ENCODE measurements around the gene PCYOX1L. TPM values are rescaled to one million over a fixed set of nuclear protein-coding genes. Genes with fewer than 3 reads are reported as not detected.

Gene PCYOX1L
- total RNA-seq, 1 donor from 2014 or later = 21.9 TPM

- H3K27me3 Mint-ChIP-seq (ENCODE audit: insufficient read depth) = peaks cover 5% of the 10 kb centered on the region
- no peaks in the 10 kb centered on the region for H3K4me1 Mint-ChIP-seq (ENCODE audit: low read depth)
- no peak overlapping the region for H3K27ac Mint-ChIP-seq
- DNase-seq (ENCODE audit: low spot score) = no peak
- H3K36me3 Mint-ChIP-seq (ENCODE audit: low read depth) = no peaks in the 10 kb centered on the region
- no peak overlapping the region for H3K4me3 Mint-ChIP-seq
- intact Hi-C loops (cut with micrococcal nuclease) = no loop called here
- H3K9me3 Mint-ChIP-seq = no peaks in the 10 kb centered on the region
Measured at GRCh38 chr5:149410721-149411432, 53.0 kb downstream of the PCYOX1L start.

- no peaks in the 10 kb centered on the region for H3K9me3 Mint-ChIP-seq
- H3K4me1 Mint-ChIP-seq (ENCODE audit: low read depth) = no peaks in the 10 kb centered on the region
- no peaks in the 10 kb centered on the region for H3K36me3 Mint-ChIP-seq (ENCODE audit: low read depth)
- peaks cover 5% of the 10 kb centered on the region for H3K27me3 Mint-ChIP-seq (ENCODE audit: insufficient read depth)
- intact Hi-C loops (cut with micrococcal nuclease) = no loop called here
- H3K4me3 Mint-ChIP-seq = no peak overlapping the region
- no peak for DNase-seq (ENCODE audit: low spot score)
- H3K27ac Mint-ChIP-seq = no peak overlapping the region
Measured at GRCh38 chr5:149411738-149412519, 54.1 kb downstream of the PCYOX1L start.

- no peaks in the 10 kb centered on the region for H3K36me3 Mint-ChIP-seq (ENCODE audit: low read depth)
- H3K27ac Mint-ChIP-seq = no peak overlapping the region
- no peaks in the 10 kb centered on the region for H3K4me1 Mint-ChIP-seq (ENCODE audit: low read depth)
- H3K4me3 Mint-ChIP-seq = no peak overlapping the region
- no peaks in the 10 kb centered on the region for H3K9me3 Mint-ChIP-seq
- DNase-seq (ENCODE audit: low spot score) = no peak
- peaks cover 8% of the 10 kb centered on the region for H3K27me3 Mint-ChIP-seq (ENCODE audit: insufficient read depth)
- intact Hi-C loops (cut with micrococcal nuclease) = no loop called here
Measured at GRCh38 chr5:149412783-149413476, 55.1 kb downstream of the PCYOX1L start.

GRCh38 chr5:149413477-149414210, 55.8 kb downstream of the PCYOX1L start:
- DNase-seq (ENCODE audit: low spot score) = no peak
- Mint-ChIP-seq H3K27me3 (ENCODE audit: insufficient read depth) (peaks cover 7% of the 10 kb centered on the region), H3K36me3 (ENCODE audit: low read depth) (no peaks in the 10 kb centered on the region), H3K27ac (no peak overlapping the region), H3K4me3 (no peak overlapping the region), H3K9me3 (no peaks in the 10 kb centered on the region), H3K4me1 (ENCODE audit: low read depth) (no peaks in the 10 kb centered on the region)
- intact Hi-C loops (cut with micrococcal nuclease) = no loop called here

- intact Hi-C loops (cut with micrococcal nuclease) = no loop called here
- no peaks in the 10 kb centered on the region for H3K9me3 Mint-ChIP-seq
- no peaks in the 10 kb centered on the region for H3K36me3 Mint-ChIP-seq (ENCODE audit: low read depth)
Measured at GRCh38 chr5:149414405-149415065, 56.7 kb downstream of the PCYOX1L start.

GRCh38 chr5:149415066-149415967, 57.5 kb downstream of the PCYOX1L start:
- no peak for DNase-seq (ENCODE audit: low spot score)
- intact Hi-C loops (cut with micrococcal nuclease) = no loop called here
- Mint-ChIP-seq H3K9me3 (no peaks in the 10 kb centered on the region), H3K4me1 (ENCODE audit: low read depth) (no peaks in the 10 kb centered on the region), H3K4me3 (no peak overlapping the region), H3K27ac (no peak overlapping the region), H3K36me3 (ENCODE audit: low read depth) (no peaks in the 10 kb centered on the region), H3K27me3 (ENCODE audit: insufficient read depth) (peaks cover 8% of the 10 kb centered on the region)

More at GRCh38 chr5:149414405-149415065, 56.7 kb downstream of the PCYOX1L start:
- no peak overlapping the region for H3K27ac Mint-ChIP-seq
- no peak for DNase-seq (ENCODE audit: low spot score)
- H3K27me3 Mint-ChIP-seq (ENCODE audit: insufficient read depth) = peaks cover 8% of the 10 kb centered on the region
- H3K4me3 Mint-ChIP-seq = no peak overlapping the region
- H3K4me1 Mint-ChIP-seq (ENCODE audit: low read depth) = no peaks in the 10 kb centered on the region

GRCh38 chr5:149416987-149417710, 59.3 kb downstream of the PCYOX1L start:
- DNase-seq (ENCODE audit: low spot score) = no peak
- Mint-ChIP-seq H3K36me3 (ENCODE audit: low read depth) (no peaks in the 10 kb centered on the region), H3K9me3 (no peaks in the 10 kb centered on the region), H3K4me1 (ENCODE audit: low read depth) (peaks cover 4% of the 10 kb centered on the region), H3K27ac (no peak overlapping the region), H3K4me3 (no peak overlapping the region), H3K27me3 (ENCODE audit: insufficient read depth) (peaks cover 8% of the 10 kb centered on the region)
- intact Hi-C loops (cut with micrococcal nuclease) = no loop called here

GRCh38 chr5:149417711-149418368, 60.0 kb downstream of the PCYOX1L start:
- intact Hi-C loops (cut with micrococcal nuclease) = no loop called here
- Mint-ChIP-seq H3K4me1 (ENCODE audit: low read depth) (peaks cover 5% of the 10 kb centered on the region), H3K27ac (no peak overlapping the region), H3K9me3 (no peaks in the 10 kb centered on the region), H3K36me3 (ENCODE audit: low read depth) (no peaks in the 10 kb centered on the region), H3K27me3 (ENCODE audit: insufficient read depth) (peaks cover 8% of the 10 kb centered on the region), H3K4me3 (no peak overlapping the region)
- no peak for DNase-seq (ENCODE audit: low spot score)

GRCh38 chr5:149418910-149419531, 61.2 kb downstream of the PCYOX1L start:
- Mint-ChIP-seq H3K4me3 (no peak overlapping the region), H3K9me3 (no peaks in the 10 kb centered on the region), H3K36me3 (ENCODE audit: low read depth) (no peaks in the 10 kb centered on the region), H3K4me1 (ENCODE audit: low read depth) (peaks cover 5% of the 10 kb centered on the region), H3K27me3 (ENCODE audit: insufficient read depth) (peaks cover 7% of the 10 kb centered on the region), H3K27ac (no peak overlapping the region)
- no peak for DNase-seq (ENCODE audit: low spot score)
- intact Hi-C loops (cut with micrococcal nuclease) = no loop called here

All from activated T-helper 1 cell treated with anti-CD3 and anti-CD28 coated beads, Interleukin-12 subunit alpha, Interleukin-12 subunit beta, Interleukin-2, Interleukin-4 antibody, amounts not matched to agents 30 ng/mL and 10 ng/mL and 1 ng/mL, durations not matched to agents 14 hours and 24 hours and 36 hours (primary cell).